HepG2 (cell line): ENCODE data around the gene LTB4R2. TPM values are rescaled to one million over a fixed set of nuclear protein-coding genes. Genes with fewer than 3 reads are reported as not detected.

Experiments
- BCL6 ChIP-seq: IDR thresholded peaks from 2 replicates; pipeline ENCODE4 v1.6.1; 2016; ENCODE audit warnings: missing genetic modification reagents, missing compliant biosample characterization
- FOXA3 ChIP-seq: IDR thresholded peaks from 2 replicates; pipeline ENCODE4 v1.6.1; 2016; ENCODE audit warnings: missing genetic modification reagents, missing compliant biosample characterization
- HES4 ChIP-seq: sonication (generic); formaldehyde crosslinking; IDR thresholded peaks from 2 replicates; pipeline ENCODE4 v1.9.0; 2021; ENCODE audit warnings: mild to moderate bottlenecking, missing genetic modification reagents, borderline replicate concordance
- HNRNPK ChIP-seq: fragments of 200-400 bp; formaldehyde crosslinking; IDR thresholded peaks from 2 replicates; pipeline ENCODE4 v1.6.1; 2018; ENCODE audit warnings: low read length, low read depth, moderate library complexity, mild to moderate bottlenecking; ENCODE audit not compliant: poor library complexity, severe bottlenecking
- KDM5B ChIP-seq: sonication (generic); formaldehyde crosslinking; IDR thresholded peaks from 2 replicates; pipeline ENCODE4 v1.4.0; 2020; ENCODE audit warnings: missing genetic modification reagents, mild to moderate bottlenecking, borderline replicate concordance
- NCOA1 ChIP-seq: sonication (generic); formaldehyde crosslinking; IDR thresholded peaks from 2 replicates; pipeline ENCODE4 v1.9.0; 2021; ENCODE audit warnings: missing genetic modification reagents
- NFKB2 ChIP-seq: sonication (generic); formaldehyde crosslinking; IDR thresholded peaks from 2 replicates; pipeline ENCODE4 v1.4.0; 2020; ENCODE audit warnings: missing genetic modification reagents, borderline replicate concordance
- NFYB ChIP-seq: sonication (generic); formaldehyde crosslinking; IDR thresholded peaks from 2 replicates; pipeline ENCODE4 v1.4.0; 2020; ENCODE audit warnings: missing genetic modification reagents
- SMC3 ChIP-seq: IDR thresholded peaks from 2 replicates; pipeline ENCODE4 v1.6.1; 2011; ENCODE audit warnings: low read length, improper control_type of control experiment
- SRY ChIP-seq: sonication (generic); formaldehyde crosslinking; IDR thresholded peaks from 2 replicates; pipeline ENCODE4 v1.8.0; 2022; ENCODE audit warnings: mild to moderate bottlenecking, missing genetic modification reagents
- TSC22D2 ChIP-seq: sonication (generic); formaldehyde crosslinking; IDR thresholded peaks from 2 replicates; pipeline ENCODE4 v1.5.1; 2020; ENCODE audit warnings: missing genetic modification reagents, mild to moderate bottlenecking, borderline replicate concordance
- WIZ ChIP-seq: sonication (generic); formaldehyde crosslinking; IDR thresholded peaks from 2 replicates; pipeline ENCODE4 v1.5.1; 2020; ENCODE audit warnings: mild to moderate bottlenecking, missing genetic modification reagents
- ZNF124 ChIP-seq: sonication (generic); formaldehyde crosslinking; IDR thresholded peaks from 2 replicates; pipeline ENCODE4 v1.4.0; 2020; ENCODE audit warnings: missing genetic modification reagents
- ZNF251 ChIP-seq: sonication (generic); formaldehyde crosslinking; IDR thresholded peaks from 2 replicates; pipeline ENCODE4 v1.9.0; 2021; ENCODE audit warnings: mild to moderate bottlenecking, missing genetic modification reagents
- ZZZ3 ChIP-seq: sonication (generic); formaldehyde crosslinking; IDR thresholded peaks from 2 replicates; pipeline ENCODE4 v1.4.0; 2020; ENCODE audit warnings: missing genetic modification reagents, mild to moderate bottlenecking, borderline replicate concordance
- polyA plus RNA-seq, 8 experiments: library from polyadenylated mRNA; depleted of rRNA in 3 of 8; stranded (reverse) in 7 of 8; unstranded in 1 of 8; fragments of >200 nt; fragmentation: Illumina TruSeq in 4 of 8; extraction: Trizol in 4 of 8; gene quantifications; 2 replicates each; pipeline versions ENCODE4 v1.2.1 to v1.2.3, GENCODE V29; 2011 to 2016; ENCODE audit warnings: low read depth in 4 of 8, missing spikeins in 1 of 8, mixed read lengths in 1 of 8; ENCODE audit not compliant: insufficient read depth in 1 of 8
- total RNA-seq, 5 experiments: library from RNA; depleted of rRNA; stranded (reverse); fragments of >200 nt; fragmentation: Illumina TruSeq; extraction: Trizol; gene quantifications; 2 replicates each; pipeline ENCODE4 v1.2.3, GENCODE V29; 2016; ENCODE audit warnings: low read depth in 1 of 5
- TF ChIP-seq, protein P1 (sequence below): IDR thresholded peaks from 2 replicates; pipeline ENCODE4 v1.6.1; 2016; ENCODE audit warnings: low read depth
- TF ChIP-seq, protein P2 (sequence below): sonication (generic); formaldehyde crosslinking; IDR thresholded peaks from 2 replicates; pipeline ENCODE4 v1.4.0; 2020; ENCODE audit warnings: missing genetic modification reagents, mild to moderate bottlenecking, borderline replicate concordance
- TF ChIP-seq, protein P3 (sequence below), 2 experiments: sonication (generic) in 1 of 2; formaldehyde crosslinking in 1 of 2; IDR thresholded peaks; 2 replicates each; pipeline versions ENCODE4 v1.5.1 to v1.6.1; 2011 to 2020; ENCODE audit warnings: borderline replicate concordance in 1 of 2, low read depth in 1 of 2, low read length in 1 of 2, mild to moderate bottlenecking in 1 of 2, missing genetic modification reagents in 1 of 2, moderate library complexity in 1 of 2
- TF ChIP-seq, protein P4 (sequence below): sonication (generic); formaldehyde crosslinking; IDR thresholded peaks from 2 replicates; pipeline ENCODE4 v1.5.0; 2020; ENCODE audit warnings: missing genetic modification reagents, mild to moderate bottlenecking, borderline replicate concordance
- TF ChIP-seq, protein P5 (sequence below), 2 experiments: fragments of 450-650 bp in 1 of 2; sonication (generic) in 1 of 2; formaldehyde crosslinking; IDR thresholded peaks; 2 replicates each; pipeline versions ENCODE4 v1.5.0 to v1.8.0; 2020 to 2022; ENCODE audit warnings: mild to moderate bottlenecking in 1 of 2, missing genetic modification reagents in 1 of 2

The LTB4R2 gene
- total and polyA plus RNA-seq, 2 of the 13 experiments (the other 11 are each of a cell fraction or from before 2014, with no cell fraction given) = 3.9 to 6.9 TPM

DNA sequence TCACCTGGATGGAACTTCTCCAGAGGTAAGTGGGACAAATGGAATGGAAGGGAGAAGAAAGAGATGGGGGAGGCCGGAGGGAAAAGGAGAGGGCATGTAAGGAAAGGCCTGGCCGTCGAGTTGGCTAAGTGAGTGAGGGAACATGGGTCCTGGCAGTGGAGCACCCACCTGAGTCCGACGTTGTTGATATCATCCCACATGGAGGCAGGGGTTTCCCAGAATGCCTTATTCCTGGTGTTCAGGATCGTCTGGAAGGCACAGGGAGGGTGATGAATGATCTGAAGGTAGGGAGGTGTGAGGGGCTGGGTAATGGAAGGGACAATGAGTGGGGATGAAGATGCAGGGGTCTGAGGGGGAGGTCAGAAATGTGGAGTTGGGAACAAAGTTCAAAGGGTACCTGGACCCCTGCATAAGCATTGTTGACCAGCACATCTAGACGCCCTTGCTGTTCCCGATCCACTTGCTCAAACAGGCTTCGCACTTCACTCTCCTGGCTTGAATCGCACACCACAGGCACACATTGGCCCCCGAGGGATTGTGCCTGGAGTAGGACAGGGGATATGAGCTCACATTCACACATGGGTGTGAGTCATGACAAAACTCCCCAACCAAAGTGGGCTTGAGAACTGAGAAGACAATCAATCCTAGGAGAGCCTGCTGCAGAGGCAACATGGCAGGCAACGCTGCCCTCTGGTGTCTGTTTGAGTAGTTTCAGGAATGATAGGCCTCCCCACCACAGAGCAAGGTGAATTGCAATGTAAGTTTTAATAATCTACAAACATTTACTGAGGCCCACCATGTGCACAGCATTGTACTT, 13.4 kb upstream of the LTB4R2 start (continued):
- TF ChIP-seq, protein P1, sequence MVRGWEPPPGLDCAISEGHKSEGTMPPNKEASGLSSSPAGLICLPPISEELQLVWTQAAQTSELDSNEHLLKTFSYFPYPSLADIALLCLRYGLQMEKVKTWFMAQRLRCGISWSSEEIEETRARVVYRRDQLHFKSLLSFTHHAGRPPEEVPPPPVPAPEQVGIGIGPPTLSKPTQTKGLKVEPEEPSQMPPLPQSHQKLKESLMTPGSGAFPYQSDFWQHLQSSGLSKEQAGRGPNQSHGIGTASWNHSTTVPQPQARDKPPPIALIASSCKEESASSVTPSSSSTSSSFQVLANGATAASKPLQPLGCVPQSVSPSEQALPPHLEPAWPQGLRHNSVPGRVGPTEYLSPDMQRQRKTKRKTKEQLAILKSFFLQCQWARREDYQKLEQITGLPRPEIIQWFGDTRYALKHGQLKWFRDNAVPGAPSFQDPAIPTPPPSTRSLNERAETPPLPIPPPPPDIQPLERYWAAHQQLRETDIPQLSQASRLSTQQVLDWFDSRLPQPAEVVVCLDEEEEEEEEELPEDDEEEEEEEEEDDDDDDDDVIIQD (CRISPR knock-in tag) = peak; percentile 71
- TF ChIP-seq WIZ (CRISPR knock-in tag) = no peak
- peak; percentile 66; the same call in 1 of the 2 replicates for TF ChIP-seq TSC22D2 (CRISPR knock-in tag)
- TF ChIP-seq SRY (CRISPR knock-in tag) = no peak
- TF ChIP-seq NFYB (CRISPR knock-in tag) = 0 out of 2 replicates have a peak, but pooled peaks have one; percentile 21
- peak; percentile 99 for TF ChIP-seq SMC3
- TF ChIP-seq HNRNPK = peak; percentile 50
- peak; percentile 41 for TF ChIP-seq BCL6
- TF ChIP-seq ZNF251 = no peak
- TF ChIP-seq, protein P2, sequence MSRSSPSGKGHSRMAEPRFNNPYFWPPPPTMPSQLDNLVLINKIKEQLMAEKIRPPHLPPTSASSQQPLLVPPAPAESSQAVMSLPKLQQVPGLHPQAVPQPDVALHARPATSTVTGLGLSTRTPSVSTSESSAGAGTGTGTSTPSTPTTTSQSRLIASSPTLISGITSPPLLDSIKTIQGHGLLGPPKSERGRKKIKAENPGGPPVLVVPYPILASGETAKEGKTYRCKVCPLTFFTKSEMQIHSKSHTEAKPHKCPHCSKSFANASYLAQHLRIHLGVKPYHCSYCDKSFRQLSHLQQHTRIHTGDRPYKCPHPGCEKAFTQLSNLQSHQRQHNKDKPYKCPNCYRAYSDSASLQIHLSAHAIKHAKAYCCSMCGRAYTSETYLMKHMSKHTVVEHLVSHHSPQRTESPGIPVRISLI = peak; percentile 10; the same call in 1 of the 2 replicates
- TF ChIP-seq KDM5B = peak; percentile 34; the same call in 1 of the 2 replicates
- peak; percentile 85 for TF ChIP-seq ZNF124
- no peak; the same call in 1 of the 2 replicates for TF ChIP-seq HES4 (CRISPR knock-in tag)
- TF ChIP-seq NFKB2 (CRISPR knock-in tag) = peak; percentile 60; the same call in 1 of the 2 replicates
- peak; percentile 61 for TF ChIP-seq FOXA3 (CRISPR knock-in tag)
- TF ChIP-seq, protein P3, sequence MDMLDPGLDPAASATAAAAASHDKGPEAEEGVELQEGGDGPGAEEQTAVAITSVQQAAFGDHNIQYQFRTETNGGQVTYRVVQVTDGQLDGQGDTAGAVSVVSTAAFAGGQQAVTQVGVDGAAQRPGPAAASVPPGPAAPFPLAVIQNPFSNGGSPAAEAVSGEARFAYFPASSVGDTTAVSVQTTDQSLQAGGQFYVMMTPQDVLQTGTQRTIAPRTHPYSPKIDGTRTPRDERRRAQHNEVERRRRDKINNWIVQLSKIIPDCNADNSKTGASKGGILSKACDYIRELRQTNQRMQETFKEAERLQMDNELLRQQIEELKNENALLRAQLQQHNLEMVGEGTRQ (IDR thresholded peaks at IDR 0.05; ENCODE audit: low read depth, low read length) = 0 out of 2 replicates have a peak, but pooled peaks have one; percentile 1
- TF ChIP-seq, protein P3 (CRISPR knock-in tag; IDR thresholded peaks at IDR 0.05; ENCODE audit: borderline replicate concordance) = no peak
- TF ChIP-seq, protein P4, sequence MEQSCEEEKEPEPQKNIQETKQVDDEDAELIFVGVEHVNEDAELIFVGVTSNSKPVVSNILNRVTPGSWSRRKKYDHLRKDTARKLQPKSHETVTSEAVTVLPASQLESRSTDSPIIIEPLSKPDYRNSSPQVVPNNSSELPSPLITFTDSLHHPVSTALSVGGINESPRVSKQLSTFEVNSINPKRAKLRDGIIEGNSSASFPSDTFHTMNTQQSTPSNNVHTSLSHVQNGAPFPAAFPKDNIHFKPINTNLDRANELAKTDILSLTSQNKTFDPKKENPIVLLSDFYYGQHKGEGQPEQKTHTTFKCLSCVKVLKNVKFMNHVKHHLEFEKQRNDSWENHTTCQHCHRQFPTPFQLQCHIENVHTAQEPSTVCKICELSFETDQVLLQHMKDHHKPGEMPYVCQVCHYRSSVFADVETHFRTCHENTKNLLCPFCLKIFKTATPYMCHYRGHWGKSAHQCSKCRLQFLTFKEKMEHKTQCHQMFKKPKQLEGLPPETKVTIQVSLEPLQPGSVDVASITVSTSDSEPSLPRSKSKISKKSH (CRISPR knock-in tag) = peak; percentile 59; the same call in 1 of the 2 replicates
- TF ChIP-seq ZZZ3 (CRISPR knock-in tag) = 0 out of 2 replicates have a peak, but pooled peaks have one; percentile 14
- TF ChIP-seq, protein P5, sequence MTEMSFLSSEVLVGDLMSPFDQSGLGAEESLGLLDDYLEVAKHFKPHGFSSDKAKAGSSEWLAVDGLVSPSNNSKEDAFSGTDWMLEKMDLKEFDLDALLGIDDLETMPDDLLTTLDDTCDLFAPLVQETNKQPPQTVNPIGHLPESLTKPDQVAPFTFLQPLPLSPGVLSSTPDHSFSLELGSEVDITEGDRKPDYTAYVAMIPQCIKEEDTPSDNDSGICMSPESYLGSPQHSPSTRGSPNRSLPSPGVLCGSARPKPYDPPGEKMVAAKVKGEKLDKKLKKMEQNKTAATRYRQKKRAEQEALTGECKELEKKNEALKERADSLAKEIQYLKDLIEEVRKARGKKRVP (CRISPR knock-in tag; IDR thresholded peaks at IDR 0.05) = 0 out of 4 replicates have a peak, but pooled peaks of 1 of the 2 experiments have one; percentile 26
- no peak for TF ChIP-seq NCOA1 (CRISPR knock-in tag)
